ENCODE measurements around the gene PRSS27.

Gene PRSS27

DNA sequence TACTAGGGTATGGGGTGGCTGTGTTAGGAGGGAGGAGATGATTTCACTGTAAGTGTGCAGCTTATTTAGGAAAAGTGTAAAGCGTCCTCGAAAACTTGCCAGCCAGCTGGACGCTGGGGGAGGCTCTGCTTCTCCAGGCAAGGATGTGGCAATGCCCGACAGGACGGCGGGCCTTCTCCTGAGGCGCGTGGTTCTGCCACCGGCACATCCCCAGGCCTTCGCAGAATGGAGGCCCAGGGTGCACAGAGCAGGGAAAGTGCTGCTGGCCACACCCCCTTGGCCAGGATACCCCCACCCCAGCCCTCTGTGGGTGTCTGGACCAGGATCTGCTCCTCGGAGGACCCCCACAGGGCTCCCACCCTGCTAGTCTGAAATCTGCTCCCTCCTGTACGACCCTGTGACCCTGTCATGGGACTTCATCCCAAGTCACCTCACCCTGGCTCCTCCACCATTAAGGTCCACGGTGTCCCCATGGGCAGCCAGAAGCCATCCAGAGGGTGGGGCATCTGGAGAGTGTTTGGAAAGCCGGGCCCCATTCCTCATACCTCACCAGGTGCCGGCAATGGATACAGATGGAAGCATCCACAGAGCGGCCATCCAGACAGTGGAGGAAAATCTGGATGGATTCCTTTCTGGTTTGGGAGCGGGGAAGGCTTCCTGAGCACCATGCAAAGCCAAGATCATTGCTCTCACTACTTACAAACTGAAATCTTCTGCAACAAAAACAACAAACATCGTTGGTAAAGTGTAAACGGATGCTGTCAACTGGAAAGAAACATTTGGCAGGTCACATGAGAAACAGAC, 23.2 kb upstream of the PRSS27 start:
- no peak overlapping the region for H3K4me3 ChIP-seq (ENCODE audit: low read length)
- no peak for TF ChIP-seq ZNF274 (IDR thresholded peaks at IDR 0.05; ENCODE audit: low read depth, low read length)

DNA sequence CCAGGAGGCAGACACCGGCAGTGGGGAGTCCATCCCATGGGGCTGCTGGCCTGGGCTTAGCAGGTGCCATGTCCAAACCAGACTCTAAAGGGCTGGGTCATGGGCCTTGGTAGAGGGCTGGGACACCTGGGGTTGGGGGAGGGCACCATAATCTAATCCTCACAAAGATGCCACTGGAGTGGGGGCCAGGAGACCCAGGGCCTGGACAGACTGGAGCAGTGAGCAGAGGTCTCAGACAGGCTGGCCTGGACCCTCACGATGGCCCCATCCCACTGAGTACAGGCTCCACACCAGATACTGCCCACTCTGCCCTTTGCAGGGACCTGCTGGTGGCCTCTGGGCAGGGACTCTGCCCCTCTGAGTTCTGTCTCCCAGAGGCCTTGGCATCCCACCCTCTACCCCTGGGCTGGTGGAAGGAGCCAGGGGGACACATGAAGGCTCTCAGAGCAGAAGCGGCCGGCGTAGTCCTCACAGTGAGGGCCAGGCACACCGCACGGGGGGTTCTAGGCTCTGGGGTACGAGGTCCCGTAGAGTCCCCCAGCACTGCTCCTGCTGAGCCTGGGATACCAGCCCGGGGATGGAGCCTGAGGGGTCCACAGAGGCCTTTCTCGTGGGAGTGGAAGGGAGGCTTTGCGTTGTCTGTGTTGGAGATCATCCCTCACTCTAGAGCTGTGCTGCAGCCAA, 22.4 kb upstream of the PRSS27 start:
- TF ChIP-seq ZNF274 (IDR thresholded peaks at IDR 0.05; ENCODE audit: low read depth, low read length), result no peak
- H3K4me3 ChIP-seq (ENCODE audit: low read length), result no peak overlapping the region

DNA sequence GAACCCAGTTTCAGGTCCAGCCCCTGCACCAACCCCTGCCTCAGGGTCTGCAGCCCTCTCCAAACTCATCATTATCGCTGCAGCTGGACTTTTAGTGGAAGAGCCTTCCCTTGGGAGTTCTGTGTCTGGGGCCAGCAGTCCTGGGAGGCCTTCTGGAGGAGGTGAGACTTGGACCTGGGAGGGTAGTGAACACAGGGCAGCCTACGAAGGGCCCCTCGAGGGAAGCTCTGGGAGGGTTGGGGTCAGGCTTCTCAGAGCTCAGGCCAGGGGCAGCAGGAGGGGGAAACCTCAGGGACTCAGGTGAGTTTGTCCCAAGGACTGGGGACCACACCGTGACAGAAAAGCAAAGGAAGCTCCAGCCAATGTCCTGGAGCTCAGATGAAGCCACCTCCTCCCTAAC, 21.1 kb upstream of the PRSS27 start:
- H3K4me3 ChIP-seq (ENCODE audit: low read length), result no peak overlapping the region
- no peak for TF ChIP-seq ZNF274 (IDR thresholded peaks at IDR 0.05; ENCODE audit: low read depth, low read length)

DNA sequence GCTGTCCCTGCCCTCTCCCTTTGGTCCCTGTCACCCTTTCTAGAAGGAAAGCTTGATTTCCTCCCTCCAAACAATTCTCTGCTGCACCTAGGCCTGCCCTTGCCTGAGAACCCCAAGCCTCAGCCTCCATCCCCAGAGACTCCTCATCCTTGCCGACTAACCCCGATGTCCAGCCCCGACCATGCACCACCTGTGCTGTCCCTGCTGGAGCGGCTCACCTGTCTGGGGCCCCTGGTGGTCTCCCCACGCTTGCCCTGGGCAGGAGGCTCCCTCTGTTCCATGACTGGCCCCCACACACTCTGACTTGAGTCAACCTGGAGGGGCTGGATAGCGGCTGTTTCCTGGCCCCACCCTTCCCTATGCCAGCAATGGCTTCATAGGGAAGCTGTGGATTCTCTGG, 20.5 kb upstream of the PRSS27 start:
- H3K4me3 ChIP-seq (ENCODE audit: low read length), result no peak overlapping the region
- TF ChIP-seq ZNF274 (IDR thresholded peaks at IDR 0.05; ENCODE audit: low read depth, low read length), result no peak

DNA sequence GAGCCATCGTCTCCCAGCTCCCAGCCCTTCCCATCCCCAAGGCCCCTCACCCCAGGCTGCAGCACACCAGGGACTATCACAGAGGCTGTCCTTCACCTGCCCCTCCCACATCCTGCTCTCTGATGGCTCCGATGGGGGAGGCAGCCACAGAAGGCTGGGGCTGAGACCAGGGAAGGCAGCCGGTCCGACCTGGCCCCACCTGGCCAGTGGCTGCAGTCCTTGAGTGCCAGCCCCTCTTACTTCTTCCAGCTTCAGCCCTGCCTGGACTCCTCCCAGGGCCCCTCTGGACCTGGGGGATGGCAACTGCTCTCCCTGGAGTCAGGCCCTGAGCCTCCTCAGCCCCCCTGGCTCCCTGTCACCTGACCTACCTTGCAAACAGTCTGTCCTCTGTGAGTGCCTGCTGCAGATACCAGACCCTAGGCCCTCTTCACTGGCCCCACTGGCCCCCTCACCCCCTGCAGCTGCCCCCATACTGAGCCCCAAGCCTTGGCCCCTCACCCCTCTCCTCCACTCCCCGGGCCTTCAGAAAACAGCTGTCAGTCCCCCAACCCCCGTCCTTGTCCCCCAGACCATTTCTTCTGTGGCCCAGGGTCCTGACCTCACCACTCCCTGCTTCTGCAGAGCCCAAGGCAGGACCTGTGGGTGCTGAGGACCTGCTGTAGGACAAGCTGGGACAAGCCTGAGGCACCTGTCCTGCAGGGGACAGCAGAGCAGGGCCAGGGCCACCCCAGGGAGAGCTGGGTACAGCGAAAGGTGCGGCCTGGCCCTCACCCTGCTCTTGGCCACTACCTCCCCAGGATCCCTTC, 19.8 kb upstream of the PRSS27 start:
- no peak overlapping the region for H3K4me3 ChIP-seq (ENCODE audit: low read length)
- TF ChIP-seq ZNF274 (IDR thresholded peaks at IDR 0.05; ENCODE audit: low read depth, low read length), result no peak

DNA sequence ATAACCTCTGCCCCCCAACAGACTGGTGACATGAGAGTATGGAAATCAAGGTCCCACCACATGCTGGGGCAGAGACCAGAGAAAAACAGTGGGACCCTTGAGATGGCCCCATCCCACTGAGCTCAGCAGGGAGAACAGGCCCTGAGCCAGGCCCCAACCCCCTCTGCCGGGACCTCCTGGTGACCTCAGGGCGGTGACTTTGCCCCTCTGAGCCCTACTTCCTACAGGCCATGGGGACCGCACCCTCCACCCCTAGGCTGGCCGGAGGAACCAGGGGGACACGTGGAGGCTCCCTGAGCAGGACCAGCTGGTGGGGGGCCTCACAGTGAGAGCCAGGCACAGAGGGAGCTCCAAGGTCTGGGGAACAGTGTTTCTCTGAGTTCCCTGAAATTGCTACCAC, 18.6 kb upstream of the PRSS27 start:
- TF ChIP-seq ZNF274 (IDR thresholded peaks at IDR 0.05; ENCODE audit: low read depth, low read length), result no peak
- H3K4me3 ChIP-seq (ENCODE audit: low read length), result no peak overlapping the region

DNA sequence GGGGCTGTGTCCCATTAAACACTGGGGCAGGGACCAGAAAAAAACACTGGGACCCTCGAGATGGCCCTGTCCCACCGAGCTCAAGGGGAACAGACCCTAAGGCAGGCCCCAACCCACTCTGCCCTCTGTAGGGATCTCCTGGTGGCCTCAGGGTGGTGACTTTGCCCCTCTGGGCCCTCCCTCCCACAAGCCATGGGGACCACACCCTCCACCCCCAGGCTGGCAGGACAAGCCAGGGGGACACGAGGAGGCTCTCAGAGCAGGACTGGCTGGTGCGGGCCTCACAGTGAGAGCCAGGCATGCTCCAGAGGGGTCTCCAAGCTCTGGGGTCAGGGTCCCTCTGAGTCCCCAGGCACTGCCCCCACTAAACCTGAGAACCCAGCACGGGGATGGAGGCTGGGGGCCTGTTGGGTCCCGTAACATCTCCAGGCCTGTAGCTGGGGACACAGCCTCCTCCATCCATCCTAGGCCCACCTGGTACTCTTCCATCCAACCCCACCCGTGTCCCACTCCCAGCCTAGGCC, 17.9 kb upstream of the PRSS27 start:
- H3K4me3 ChIP-seq (ENCODE audit: low read length), result no peak overlapping the region
- no peak for TF ChIP-seq ZNF274 (IDR thresholded peaks at IDR 0.05; ENCODE audit: low read depth, low read length)

DNA sequence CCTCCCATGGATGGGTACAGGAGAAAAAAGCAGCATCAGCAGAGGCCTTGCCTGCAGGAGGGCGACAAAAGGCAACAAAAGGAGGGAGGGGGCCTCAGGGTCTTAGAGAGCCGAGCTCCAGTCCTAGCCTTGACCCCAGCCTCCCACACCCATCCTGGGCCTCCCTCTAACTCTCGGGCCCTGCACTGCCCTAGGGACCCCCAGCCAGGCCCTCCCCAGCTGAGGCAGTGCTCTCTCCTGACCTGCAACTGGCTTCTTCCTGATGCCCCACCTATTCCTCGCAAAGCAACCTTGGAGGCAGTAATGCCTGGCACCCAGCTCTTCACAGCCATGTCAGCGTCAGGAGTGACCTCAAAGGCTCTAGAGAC, 17.2 kb upstream of the PRSS27 start:
- H3K4me3 ChIP-seq (ENCODE audit: low read length), result no peak overlapping the region
- TF ChIP-seq ZNF274 (IDR thresholded peaks at IDR 0.05; ENCODE audit: low read depth, low read length), result no peak

DNA sequence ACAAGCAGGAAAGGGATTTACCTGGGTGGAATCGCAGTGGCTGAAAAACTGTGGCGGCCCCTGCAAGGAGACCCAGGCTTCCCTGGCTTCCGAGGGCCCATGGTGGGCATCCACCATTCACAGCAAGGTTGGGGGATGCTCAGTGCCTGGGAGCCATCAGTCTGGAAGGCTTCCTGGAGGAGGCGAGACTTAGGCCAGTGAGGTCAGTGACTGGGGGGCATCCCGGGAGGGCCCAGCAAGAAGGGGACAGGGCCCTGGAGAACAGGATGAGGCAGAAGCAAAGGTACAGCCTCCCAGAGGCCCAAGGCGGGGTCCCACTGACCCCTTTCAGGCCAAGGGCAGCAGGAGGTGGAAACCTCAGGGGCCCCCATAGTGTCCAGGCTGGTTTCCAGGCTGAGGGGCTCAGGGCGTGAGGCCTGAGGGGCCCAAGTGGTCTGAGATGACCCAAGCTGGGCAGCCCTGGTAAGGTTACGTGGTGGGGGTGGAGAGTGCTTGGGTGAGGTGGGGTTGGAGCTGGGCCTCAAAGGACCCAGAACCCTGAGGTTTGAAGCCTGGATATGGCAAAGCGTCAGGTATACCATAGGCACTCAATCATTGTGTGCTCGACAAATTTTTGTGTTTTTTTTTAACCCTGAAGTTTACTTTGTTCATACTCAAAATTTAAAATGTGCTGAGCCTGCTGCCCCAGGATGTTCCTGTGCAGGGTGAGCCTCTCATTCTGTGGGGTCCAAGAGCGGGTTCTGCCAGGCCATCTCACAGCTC, 16.6 kb upstream of the PRSS27 start:
- no peak for TF ChIP-seq ZNF274 (IDR thresholded peaks at IDR 0.05; ENCODE audit: low read depth, low read length)
- H3K4me3 ChIP-seq (ENCODE audit: low read length), result no peak overlapping the region

DNA sequence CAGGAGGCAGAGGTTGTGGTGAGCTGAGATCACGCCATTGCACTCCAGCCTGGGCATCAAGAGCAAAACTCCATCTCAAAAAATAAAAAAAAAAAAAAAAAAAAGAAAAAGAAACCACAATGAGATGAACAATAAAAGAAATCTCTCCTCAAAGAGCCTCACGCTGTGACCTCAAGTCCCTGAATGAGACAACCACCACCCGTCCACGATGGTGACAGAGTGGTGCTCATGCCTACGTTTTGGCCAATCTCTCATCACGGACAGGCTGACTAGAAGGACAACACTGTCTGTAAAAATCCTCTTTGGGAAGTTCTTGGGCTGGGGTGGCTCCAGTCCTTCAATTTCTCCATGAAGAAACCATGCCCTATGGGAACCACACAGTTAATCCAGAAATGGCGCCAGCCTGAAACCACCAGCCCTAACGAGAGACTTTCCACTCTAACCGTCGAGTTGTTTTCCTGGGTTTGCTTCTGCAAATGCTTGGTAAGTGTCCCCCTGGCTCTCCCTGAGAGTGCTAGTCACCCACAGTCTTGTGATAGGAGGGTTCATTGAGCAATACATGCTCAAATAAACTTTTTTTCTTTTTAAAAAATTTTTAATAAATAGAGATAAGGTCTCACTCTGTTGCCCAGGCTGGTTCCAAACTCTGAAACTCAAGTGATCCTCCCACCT, 15.0 kb upstream of the PRSS27 start:
- H3K4me3 ChIP-seq (ENCODE audit: low read length), result no peak overlapping the region
- TF ChIP-seq ZNF274 (IDR thresholded peaks at IDR 0.05; ENCODE audit: low read depth, low read length), result no peak

DNA sequence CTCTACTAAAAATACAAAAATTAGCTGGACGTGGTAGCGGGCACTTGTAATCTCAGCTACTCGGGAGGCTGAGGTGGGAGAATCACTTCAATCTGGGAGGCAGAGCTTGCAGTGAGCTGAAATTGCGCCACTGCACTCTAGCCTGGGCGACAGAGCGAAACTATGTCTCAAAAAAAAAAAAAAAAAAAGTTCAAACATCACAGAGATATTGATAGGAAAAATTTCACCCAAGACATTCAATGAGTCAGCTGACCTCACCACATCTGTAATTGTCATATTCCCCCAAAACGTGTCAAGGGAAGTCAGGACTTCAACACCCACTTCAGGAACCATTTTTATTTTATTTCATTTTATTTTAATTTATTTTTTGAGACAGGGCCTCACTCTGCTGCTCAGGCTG, 8.0 kb upstream of the PRSS27 start:
- H3K4me3 ChIP-seq (ENCODE audit: low read length), result no peak overlapping the region
- TF ChIP-seq ZNF274 (IDR thresholded peaks at IDR 0.05; ENCODE audit: low read depth, low read length), result no peak

DNA sequence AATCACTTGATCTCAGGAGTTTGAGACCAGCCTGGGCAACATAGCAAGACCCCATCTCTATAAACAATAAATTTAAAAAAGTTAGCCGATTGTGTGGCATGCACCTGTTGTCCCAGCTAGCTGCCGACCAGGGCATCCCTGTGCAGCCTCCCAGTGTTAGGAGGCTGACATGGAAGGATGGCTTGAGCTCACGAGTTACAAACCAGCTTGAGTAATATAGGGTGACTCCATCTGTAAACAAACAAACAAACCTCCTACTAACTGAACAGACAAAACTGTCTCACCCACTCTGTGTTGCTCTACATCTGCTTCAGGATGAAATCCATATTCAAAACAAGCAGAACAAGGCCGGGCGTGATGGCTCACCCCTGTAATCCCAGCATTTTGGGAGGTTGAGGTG, 6.9 kb upstream of the PRSS27 start:
- no peak for TF ChIP-seq ZNF274 (IDR thresholded peaks at IDR 0.05; ENCODE audit: low read depth, low read length)
- no peak overlapping the region for H3K4me3 ChIP-seq (ENCODE audit: low read length)

DNA sequence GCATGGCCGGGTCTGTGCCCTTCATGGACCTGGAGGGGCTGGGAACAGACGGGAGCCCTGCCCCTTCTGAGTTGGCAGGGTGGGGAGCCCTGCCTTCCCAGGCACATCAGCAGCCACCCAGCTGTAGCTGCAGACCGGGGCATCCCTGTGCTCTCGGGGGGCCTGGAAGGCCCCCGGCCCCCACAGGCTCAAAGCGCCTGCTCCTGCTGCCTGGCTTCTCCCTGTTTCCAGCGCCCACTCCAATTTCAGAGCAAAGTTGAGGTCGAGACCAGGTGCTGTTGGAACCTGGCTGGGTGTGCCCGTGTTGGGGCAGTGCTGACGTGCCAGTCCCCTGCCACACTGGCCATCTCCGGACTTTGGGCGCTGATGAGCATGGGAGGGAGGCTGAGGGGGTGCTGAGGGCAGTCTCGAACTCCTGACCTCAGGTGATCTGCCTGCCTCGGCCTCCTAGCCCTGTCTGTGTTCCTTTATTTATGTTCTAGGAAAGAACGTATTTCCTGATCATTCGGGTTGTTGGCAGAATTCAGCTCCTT, 4.9 kb upstream of the PRSS27 start:
- no peak for TF ChIP-seq ZNF274 (IDR thresholded peaks at IDR 0.05; ENCODE audit: low read depth, low read length)
- no peak overlapping the region for H3K4me3 ChIP-seq (ENCODE audit: low read length)
